AG08395 (cell line): Measurements from ENCODE around the gene SIRPA.
A peak's percentile ranks its signal among the peaks of the same experiment; 100 is the strongest.

Experiments used
- DNase-seq: peaks from one replicate; pipeline ENCODE4 v3.0.0; 2012; ENCODE audit warnings: mixed read lengths, low spot score

The SIRPA gene

DNA sequence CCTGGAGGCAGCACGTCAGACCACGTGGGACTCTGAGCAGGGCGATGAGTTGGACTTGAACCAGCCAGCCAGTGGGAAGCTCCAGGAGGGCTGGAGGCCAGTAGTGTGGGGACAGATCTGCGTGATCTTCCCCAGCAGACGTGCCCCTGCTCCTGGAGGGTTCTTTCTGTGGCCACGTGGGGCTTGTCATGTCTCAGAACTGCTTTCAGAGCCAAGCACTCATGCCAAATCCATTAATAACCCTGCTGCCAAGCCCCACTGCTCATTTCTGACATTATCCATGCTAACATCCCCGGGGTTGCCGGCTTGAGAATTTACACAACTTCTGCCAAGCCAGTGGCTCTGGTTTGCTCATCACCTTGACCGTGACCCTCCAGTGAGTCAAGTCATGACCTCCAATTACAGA, 38.3 kb downstream of the SIRPA start:
- DNase-seq, result peak; percentile 83

DNA sequence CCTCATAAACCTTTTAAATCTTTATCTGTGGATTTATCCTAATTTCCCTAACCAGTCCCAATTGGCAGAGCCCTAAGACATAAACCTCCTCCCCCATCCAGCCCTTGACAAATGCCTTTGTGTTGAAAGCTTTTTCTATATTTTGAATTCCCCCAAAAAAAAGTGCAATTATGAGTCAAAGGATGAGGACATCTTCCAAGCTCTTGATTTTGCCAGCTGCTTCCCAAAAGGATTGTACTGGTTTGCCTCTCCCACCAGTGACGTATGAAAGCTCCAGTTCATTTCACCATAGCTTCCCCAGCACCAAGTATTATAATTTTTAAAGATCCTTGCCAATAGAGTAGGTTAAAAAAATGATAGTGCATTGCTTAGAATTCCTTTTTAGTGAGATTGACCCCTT, 38.9 kb downstream of the SIRPA start:
- DNase-seq, result peak; percentile 88

DNA sequence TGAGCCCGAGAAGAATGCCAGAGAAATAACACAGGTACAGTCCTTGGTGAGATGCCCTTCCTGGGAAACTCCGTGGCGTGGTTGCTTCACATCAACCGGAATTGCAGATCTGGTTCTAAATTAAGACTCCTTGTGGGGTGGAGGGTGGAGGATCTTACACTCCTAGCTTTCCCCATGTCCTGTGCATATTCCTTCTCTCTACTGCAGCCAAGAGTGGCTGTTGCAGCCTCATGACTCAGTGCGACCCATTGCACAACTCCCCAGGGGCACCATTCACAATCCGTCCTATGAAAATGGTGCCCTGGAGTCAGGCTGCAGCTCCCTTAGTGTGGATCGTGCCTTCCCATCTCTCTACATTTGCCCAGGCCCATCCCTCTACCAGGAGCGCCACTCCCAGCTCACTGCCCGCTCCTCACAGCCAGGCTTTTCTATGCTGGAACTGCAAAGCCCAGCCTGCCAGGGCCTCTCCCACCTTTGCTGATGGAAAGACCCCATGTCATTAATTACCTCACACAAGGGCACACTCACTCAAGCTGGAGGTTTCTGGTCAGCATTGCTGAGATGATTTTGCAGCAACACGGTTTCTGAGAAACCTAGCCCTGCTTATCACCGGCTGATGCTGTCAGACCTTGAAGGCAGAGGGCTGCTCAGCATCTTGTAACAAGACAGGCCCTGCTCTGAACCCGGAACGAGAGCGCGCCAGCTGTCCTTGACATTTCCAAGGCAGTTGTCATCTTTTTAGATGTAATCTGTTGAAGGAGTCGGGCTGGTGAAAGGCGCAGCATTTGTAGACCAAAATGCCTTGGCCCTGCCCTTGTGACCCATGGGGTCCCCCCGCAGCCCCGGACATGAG, 39.7 kb downstream of the SIRPA start:
- DNase-seq, result peak; percentile 96

DNA sequence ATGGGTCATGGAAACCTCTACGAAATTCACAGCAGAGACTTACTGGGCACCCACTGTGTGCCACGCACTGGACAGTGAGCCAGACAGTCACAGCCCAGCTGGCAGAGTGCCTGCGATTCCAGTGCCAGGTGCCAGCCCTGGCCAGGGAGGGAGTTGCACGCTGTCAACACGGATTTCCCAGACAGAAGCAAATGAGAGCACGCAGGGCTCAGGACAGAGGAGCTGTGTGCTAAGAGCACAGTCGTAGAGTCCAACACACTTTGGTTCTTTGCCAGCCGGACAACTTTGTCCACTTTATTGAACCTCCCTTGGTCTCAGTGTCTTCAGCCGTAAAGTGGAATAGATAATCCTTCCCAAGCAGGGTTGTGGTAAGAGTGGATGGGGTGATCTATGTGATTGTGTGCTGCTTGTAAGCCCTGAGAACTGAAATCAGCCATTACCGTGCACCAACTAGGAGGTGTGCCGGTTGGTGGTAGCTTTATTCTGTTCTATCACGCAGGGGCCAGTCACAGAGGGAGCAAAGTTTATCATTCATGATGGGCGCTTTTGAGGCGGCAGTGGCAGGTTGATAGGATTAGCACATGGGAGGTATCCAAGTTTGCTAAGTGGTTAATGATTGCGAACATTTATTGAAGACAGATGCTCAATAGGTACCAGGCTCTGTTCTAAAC, 40.6 kb downstream of the SIRPA start:
- no peak for DNase-seq

DNA sequence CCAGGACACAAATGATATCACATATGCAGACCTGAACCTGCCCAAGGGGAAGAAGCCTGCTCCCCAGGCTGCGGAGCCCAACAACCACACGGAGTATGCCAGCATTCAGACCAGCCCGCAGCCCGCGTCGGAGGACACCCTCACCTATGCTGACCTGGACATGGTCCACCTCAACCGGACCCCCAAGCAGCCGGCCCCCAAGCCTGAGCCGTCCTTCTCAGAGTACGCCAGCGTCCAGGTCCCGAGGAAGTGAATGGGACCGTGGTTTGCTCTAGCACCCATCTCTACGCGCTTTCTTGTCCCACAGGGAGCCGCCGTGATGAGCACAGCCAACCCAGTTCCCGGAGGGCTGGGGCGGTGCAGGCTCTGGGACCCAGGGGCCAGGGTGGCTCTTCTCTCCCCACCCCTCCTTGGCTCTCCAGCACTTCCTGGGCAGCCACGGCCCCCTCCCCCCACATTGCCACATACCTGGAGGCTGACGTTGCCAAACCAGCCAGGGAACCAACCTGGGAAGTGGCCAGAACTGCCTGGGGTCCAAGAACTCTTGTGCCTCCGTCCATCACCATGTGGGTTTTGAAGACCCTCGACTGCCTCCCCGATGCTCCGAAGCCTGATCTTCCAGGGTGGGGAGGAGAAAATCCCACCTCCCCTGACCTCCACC, 42.2 kb downstream of the SIRPA start:
- DNase-seq, result no peak

DNA sequence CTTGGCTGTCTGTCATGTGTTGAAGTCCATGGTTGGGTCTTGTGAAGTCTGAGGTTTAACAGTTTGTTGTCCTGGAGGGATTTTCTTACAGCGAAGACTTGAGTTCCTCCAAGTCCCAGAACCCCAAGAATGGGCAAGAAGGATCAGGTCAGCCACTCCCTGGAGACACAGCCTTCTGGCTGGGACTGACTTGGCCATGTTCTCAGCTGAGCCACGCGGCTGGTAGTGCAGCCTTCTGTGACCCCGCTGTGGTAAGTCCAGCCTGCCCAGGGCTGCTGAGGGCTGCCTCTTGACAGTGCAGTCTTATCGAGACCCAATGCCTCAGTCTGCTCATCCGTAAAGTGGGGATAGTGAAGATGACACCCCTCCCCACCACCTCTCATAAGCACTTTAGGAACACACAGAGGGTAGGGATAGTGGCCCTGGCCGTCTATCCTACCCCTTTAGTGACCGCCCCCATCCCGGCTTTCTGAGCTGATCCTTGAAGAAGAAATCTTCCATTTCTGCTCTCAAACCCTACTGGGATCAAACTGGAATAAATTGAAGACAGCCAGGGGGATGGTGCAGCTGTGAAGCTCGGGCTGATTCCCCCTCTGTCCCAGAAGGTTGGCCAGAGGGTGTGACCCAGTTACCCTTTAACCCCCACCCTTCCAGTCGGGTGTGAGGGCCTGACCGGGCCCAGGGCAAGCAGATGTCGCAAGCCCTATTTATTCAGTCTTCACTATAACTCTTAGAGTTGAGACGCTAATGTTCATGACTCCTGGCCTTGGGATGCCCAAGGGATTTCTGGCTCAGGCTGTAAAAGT, 43.5 kb downstream of the SIRPA start:
- DNase-seq, result no peak

DNA sequence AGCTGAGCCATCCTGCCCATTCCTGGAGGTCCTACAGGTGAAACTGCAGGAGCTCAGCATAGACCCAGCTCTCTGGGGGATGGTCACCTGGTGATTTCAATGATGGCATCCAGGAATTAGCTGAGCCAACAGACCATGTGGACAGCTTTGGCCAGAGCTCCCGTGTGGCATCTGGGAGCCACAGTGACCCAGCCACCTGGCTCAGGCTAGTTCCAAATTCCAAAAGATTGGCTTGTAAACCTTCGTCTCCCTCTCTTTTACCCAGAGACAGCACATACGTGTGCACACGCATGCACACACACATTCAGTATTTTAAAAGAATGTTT, 44.0 kb downstream of the SIRPA start:
- no peak for DNase-seq

DNA sequence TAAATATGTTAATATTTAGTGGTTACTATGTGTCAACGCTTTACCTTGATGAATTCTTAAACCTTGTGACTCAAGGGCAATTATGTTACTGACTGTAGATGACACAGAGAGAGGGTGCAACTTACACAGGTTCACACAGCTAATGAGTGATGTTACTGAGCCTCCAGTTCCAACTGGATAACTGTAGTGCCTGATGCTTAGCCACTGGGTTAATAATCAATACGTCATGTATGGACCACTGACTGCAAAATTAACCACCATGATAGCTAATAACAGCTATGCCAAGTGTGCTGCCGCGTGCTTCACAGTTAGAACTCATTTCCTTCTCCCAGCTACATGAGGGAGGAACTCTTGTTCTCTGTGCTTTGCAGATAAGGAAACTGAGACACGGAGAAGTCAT, 45.4 kb downstream of the SIRPA start:
- DNase-seq, result no peak

DNA sequence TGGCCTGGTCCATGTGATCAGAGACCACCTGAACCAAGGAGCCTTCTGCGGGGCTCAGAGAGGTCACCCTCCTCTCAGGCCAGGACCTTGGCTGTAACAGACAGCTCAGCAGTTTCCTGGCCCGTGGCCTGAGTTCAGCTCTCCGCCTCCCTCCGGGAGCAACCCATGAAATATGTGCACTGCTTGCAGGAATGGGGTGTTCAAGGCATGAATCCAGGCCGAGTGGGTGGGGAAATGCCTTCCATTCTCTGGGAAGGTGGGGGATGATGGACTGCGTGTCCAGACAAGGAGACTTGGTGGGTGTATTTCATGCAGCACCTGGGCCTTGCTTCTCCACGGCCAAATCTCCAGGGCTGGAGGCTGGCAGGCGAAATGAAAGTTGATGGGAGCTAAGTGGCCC, 46.0 kb downstream of the SIRPA start:
- DNase-seq, result peak; percentile 75

DNA sequence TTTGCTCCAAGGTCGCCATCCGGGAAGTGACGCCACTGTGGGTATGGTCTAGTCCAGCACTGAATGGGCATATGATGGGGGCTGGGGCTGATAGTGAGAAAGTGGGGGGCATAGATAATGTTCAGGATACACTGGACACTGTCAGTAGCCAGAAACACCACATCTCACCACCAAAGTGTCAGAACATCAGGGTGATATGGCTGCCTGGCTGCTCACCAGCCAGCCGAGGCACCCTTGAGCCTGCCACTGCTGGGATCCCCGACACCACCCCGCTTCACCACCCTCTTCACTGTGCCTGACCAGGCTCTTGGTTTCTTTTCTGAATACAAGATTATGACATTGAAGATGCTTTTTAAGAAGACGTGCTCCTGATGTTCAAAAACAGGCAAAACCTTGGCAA, 46.9 kb downstream of the SIRPA start:
- no peak for DNase-seq

DNA sequence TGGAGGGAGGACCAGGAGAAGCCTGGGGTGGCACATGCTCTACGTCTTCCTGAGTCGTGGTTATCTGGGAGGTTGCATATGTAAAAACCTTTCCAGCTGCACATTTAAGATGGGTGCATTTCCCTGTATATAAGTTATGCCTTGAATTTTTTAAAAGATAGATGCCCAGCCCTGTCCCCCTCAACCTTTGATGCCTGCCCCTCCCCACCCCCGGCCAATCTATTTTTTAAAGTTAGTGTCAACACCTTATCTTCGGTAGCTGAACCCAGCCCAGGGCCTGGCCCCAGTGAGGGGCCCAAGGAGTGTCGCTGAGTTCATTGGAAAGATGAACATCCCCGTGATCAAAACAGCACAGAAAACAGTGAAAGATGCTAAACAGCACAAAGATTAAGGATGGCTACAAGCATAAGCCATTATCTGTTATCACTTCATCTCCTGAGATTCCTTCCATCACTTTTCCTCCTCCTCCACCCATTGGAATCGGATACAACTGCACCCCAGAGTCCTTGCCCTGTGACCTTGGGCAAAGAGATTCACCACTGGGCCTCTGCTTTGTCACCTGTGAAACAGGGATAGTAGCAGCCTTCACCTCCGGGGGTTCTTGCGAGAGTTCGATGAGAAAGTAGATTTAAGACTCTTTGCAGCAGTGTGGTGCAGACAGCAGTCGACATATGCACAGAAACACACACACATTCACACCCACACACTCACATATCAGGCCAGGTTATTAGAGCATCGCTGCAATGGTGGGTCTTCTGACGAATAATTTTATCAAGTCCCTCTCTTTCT, 47.5 kb downstream of the SIRPA start:
- no peak for DNase-seq

DNA sequence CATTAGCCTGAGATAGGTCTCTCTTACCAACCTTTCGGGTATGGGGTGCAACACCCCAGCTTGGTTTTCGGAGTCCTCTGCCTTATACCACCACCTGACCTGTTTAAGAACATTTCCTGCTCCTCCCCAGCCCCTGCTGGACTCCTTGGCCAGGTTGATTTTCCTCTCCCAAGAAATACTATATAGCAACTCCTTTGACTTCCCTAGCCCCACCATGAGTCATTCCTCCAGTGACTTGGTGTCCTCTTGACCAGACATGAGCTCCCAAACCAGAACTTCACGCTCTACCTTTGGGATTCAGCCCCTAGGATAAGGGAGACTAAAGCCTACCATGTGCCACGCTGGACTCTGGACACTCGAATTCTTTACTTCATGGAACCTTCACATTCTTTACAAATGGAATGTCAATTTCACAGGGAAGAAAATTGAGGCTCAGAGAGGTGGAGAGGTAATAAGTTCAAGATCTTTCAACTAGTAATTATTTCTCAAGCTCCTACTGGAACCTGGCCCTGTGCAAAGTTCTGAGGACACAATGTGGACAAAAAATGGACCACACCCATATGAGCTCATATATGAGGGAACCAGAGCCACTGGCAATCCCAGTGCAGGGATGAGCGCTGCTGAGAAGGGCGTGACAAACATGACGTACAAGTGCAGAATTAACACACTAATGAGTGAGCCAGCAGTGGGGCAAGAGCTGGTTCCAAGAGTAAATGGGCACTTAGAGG, 48.2 kb downstream of the SIRPA start:
- DNase-seq, result peak; percentile 75

DNA sequence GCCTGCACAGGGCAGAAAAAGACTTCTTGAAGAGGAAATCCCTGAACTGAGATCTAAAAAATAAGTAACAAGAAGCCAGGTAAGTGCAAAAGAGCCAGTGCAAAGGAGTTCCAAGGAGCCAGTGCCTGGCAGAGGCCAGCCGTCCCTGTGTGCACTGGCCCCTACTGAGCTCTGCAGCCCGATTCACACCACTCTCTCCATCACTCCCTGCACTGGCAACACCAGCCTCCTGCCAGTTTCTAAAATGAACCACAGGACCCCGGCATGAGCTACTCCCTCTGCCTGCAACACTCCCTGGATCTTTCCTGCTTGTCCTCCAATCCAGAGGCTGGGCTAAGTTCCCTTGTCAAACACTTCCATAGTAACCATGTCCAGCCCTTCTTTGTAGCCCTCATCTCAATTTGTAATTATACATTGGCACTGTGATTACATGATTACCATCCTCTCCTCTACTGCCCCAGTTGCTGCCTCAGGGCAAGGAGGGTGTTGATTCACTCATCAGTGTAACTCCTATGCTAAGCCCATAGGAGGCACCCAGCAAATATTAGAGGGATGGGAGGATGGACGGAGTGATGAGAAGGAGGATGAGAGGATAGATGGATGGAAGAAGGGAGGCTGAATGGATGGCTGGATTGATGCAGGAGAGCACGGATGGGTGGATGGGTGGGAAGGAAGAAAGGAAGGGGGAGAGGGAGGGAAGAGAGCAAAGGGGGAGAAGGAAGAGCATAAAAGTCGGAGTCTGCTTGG, 49.3 kb downstream of the SIRPA start:
- no peak for DNase-seq

DNA sequence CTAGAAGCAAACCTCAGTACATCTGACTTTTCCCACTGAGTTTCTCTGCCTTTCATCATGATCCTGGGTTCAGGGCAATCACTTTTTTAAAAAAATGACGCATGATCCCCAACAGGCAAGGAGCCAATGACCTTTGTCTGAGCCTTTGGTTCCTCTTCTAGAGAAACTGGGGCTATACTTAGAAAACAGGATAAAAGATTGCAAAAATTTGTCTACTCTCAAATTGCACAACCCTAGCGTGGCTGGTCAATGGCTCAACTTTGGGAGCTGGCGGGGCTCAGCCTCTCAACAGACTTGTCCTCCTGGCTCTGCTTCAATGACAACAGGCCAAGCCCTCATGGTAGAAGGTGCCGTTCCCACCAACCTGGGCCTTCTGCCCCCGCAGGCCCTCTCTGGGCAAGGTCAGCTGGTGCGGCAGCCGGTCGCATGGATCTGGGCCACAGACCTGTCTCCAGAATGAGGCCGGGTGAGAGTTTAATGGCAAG, 50.0 kb downstream of the SIRPA start:
- DNase-seq, result peak; percentile 27

DNA sequence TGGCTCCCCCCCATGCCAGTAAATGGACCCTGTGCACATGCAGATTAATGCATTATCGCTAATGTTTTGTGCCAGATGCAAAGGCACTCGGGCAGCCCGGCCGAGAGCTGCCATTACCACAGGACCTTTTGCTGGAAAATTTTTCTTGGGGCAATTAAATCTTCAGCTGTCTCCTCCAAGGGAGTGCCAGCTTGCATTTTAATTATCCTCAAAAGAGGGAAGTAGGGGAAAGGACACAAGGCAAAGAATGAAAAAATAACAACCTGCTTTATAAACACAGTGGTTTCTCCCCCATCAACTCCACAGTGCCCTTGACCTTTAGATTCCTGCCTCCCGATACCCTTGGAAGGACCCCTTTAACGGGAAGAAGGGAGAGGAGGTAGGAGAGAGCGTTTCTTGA, 50.5 kb downstream of the SIRPA start:
- DNase-seq, result no peak

DNA sequence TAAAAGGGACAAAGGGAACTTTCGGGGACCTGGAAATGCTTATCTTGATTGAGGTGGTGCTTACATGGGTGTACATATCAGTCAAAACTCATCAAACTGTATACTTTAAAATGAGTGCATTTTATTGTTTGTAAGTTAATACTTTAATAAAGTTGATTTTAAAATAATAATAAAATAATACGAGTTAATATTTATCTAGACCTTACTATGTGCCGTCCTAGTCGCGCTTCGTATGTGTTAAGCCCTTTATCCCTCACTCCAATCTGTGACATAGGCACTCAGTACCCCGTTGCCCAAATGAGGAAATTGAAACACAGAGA, 51.2 kb downstream of the SIRPA start:
- DNase-seq, result no peak

DNA sequence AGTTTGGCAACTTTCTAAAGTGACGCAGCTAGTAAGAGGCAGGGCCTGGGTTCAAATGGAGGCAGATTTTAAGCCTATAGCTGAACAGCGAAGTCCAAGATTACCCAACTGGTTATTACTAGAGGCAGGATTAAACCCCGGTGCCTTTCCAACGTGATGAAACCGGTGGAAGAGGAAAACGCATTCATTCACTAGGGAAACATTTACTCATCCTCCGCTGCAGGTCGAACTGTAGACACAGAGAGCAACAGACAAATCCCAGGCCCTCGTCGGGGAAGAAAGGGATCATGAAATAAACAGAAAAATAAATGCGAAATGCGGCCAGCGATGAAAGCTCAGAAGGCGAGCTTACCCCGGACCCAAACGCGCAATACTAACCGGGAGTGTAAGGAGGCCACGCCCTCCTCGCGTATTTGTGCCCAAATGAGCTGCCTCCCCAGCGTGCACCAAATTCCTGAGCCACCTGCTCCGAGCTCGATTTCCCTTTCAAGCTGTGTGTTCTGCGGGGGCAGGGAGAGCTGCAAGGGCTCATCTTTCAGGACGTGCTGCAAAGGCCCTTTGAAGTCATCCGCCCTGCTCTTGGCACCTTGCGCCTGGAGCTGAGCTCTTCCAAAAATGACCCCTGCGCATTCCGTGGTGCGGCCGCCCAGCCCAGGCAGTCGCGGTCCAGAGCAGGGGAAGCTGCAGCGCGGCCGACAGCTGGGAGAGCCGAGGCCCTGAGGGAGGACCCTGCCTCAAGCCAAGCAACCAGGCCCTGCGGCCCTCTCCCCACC, 51.7 kb downstream of the SIRPA start:
- no peak for DNase-seq

DNA sequence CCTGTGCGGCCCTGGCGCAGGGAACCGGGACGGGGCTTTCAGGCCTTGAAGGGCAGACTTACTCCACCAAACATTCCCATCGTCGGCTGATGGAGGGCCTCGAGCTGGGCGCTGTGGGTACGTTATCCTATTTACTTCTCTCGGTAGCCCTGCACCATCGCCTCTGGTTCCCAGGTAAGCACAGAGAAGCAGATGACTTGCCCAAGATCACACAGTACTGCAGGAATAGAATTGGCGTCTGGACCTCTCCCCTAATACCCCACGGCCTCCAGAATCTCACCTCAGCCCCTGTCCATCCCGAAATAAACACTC, 52.3 kb downstream of the SIRPA start:
- no peak for DNase-seq

DNA sequence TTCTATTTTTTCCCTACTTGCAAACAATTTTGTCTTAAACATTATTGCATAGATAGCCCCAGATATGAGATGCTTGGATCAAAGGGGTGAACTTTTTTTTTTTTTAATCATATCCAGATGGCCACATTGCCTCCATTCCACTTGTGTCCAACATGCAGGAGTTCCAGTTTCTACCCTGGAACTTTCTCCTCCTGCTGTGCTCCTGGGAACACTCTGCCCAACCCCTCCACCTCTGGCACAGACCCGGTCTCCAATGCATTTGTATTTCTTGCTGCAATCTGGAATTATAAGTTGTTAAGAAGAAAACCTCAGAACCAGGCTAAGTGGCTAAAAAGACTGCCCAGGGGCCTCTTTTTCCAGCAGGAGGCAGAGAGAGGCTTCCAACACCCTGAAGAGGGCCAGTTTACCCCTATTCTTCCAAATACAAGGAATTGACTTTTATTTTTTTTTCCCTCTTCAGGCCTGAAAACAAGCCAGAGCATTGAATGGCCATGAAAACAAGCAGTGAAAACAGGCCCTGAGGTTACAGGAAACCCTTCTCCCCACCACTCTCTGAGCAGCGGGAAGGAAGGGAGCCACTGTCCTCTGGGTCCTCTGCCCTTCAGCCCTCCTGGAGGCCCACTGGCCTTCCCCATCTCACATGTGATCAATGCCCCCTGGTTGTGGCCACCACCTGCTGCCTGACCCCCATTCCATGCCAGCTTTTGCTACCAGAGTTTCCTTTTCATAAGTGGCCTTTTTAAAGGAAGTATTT, 54.3 kb downstream of the SIRPA start:
- no peak for DNase-seq
